Endothelial cell of umbilical vein (primary cell): ENCODE data around the gene KAT7. TPM values are rescaled to one million over a fixed set of nuclear protein-coding genes. Genes with fewer than 3 reads are reported as not detected.

Experiments used
- BruUV-seq: library from RNA; stranded (reverse); fragments of 400-500 nt; replicated peaks from 2 replicates; lab custom pipeline; 2021; lab: Mats Ljungman, UMichigan
- CTCF ChIA-PET: fragments of 300-600, 350-600 bp; sonication (Branson Sonifier 250); formaldehyde crosslinking; loops from one replicate; lab custom pipeline; 2021; ENCODE audit warnings: antibody characterized with exemption, inconsistent platforms; lab: Charles Lee
- POLR2A ChIA-PET: fragments of 300-600, 350-600 bp; sonication (Branson Sonifier 250); formaldehyde crosslinking; loops from one replicate; lab custom pipeline; 2021; ENCODE audit warnings: antibody characterized with exemption, inconsistent platforms; lab: Charles Lee
- DNase-seq: peaks from one replicate; pipeline ENCODE4 v3.0.0-alpha.2; 2011; ENCODE audit warnings: low read depth, low spot score
- FAIRE-seq: peaks from 2 replicates; lab custom pipeline; 2011; peaks lifted over from hg19 to GRCh38; lab: Jason Lieb, UNC
- H2AFZ ChIP-seq: 2 replicates; pipeline ENCODE4 v1.6.0; 2012; ENCODE audit warnings: low read depth, low read length, control low read depth, inconsistent platforms
- H3K27ac ChIP-seq: 2 replicates; pipeline ENCODE4 v1.5.1; 2011; ENCODE audit warnings: low read depth, mild to moderate bottlenecking, control low read depth, low read length, moderate library complexity; ENCODE audit not compliant: insufficient read depth
- H3K27me3 ChIP-seq, 2 experiments: 2 replicates each; pipeline versions ENCODE4 v1.6.0 to v1.6.1; 2011; ENCODE audit warnings: low read length in 2 of 2, mixed read lengths in 1 of 2; ENCODE audit not compliant: control insufficient read depth in 2 of 2, insufficient read depth in 2 of 2
- H3K36me3 ChIP-seq, 2 experiments: 2 replicates in 1 of 2; 3 replicates in 1 of 2; pipeline ENCODE4 v1.5.1; 2011; ENCODE audit warnings: low read length in 2 of 2, mild to moderate bottlenecking in 1 of 2, moderate library complexity in 1 of 2; ENCODE audit not compliant: control insufficient read depth in 2 of 2, insufficient read depth in 2 of 2; ENCODE audit errors: extremely low read depth in 1 of 2
- H3K4me1 ChIP-seq: 3 replicates; pipeline ENCODE4 v1.5.1; 2011; ENCODE audit warnings: mild to moderate bottlenecking, low read length; ENCODE audit not compliant: control insufficient read depth, insufficient read depth; ENCODE audit errors: extremely low read depth
- H3K4me2 ChIP-seq: 2 replicates; pipeline ENCODE4 v1.6.1; 2011; ENCODE audit warnings: low read length, control low read depth, mixed read lengths; ENCODE audit not compliant: insufficient read depth
- H3K4me3 ChIP-seq, 3 experiments: fragments of 200-600 bp in 1 of 3; sonication (generic), shearing (Covaris generic) in 1 of 3; replicated peaks in 1 of 3; 2 replicates each; pipeline ENCODE4 v1.5.1; 2011 to 2016; ENCODE audit warnings: control low read depth in 3 of 3, low read length in 3 of 3, mild to moderate bottlenecking in 2 of 3, inconsistent platforms in 1 of 3, low read depth in 1 of 3, moderate library complexity in 1 of 3; ENCODE audit not compliant: insufficient read depth in 1 of 3
- H3K79me2 ChIP-seq: 2 replicates; pipeline ENCODE4 v1.6.0; 2012; ENCODE audit warnings: low read length, inconsistent platforms; ENCODE audit not compliant: control insufficient read depth, insufficient read depth
- H3K9ac ChIP-seq: replicated peaks from 2 replicates; pipeline ENCODE3; 2011; ENCODE audit warnings: low read length, control low read depth; ENCODE audit not compliant: insufficient read depth; ENCODE audit errors: extremely low read depth
- H3K9me1 ChIP-seq: replicated peaks from 3 replicates; pipeline ENCODE4 v1.6.0; 2011; ENCODE audit warnings: mild to moderate bottlenecking, low read length; ENCODE audit not compliant: control insufficient read depth, insufficient read depth; ENCODE audit errors: extremely low read depth
- H3K9me3 ChIP-seq: replicated peaks from 2 replicates; pipeline ENCODE4 v1.5.1; 2012; ENCODE audit warnings: low read length, inconsistent platforms; ENCODE audit not compliant: control insufficient read depth, insufficient read depth
- H4K20me1 ChIP-seq: replicated peaks from 2 replicates; pipeline ENCODE3; 2011; ENCODE audit warnings: mild to moderate bottlenecking, low read length; ENCODE audit not compliant: control insufficient read depth, insufficient read depth; ENCODE audit errors: extremely low read depth
- EZH2 ChIP-seq: IDR thresholded peaks from 2 replicates; pipeline ENCODE4 v1.6.1; 2012; ENCODE audit warnings: borderline replicate concordance, low read depth, mild to moderate bottlenecking, moderate library complexity, low read length, inconsistent platforms; ENCODE audit not compliant: severe bottlenecking
- FOS ChIP-seq: IDR thresholded peaks from 2 replicates; pipeline ENCODE4 v1.6.1; 2011; ENCODE audit warnings: mild to moderate bottlenecking, low read length, moderate library complexity, borderline replicate concordance; ENCODE audit not compliant: insufficient read depth
- GATA2 ChIP-seq: IDR thresholded peaks from 2 replicates; pipeline ENCODE4 v1.7.0; 2011; ENCODE audit warnings: low read depth, mild to moderate bottlenecking, moderate library complexity, mixed read lengths, low read length; ENCODE audit not compliant: insufficient read length, insufficient read depth
- JUN ChIP-seq: IDR thresholded peaks from 2 replicates; pipeline ENCODE4 v1.6.1; 2011; ENCODE audit warnings: borderline replicate concordance, low read depth; ENCODE audit not compliant: insufficient read length, insufficient read depth
- MYC ChIP-seq: IDR thresholded peaks from one replicate; pipeline ENCODE4 v1.6.1; 2011; ENCODE audit warnings: mild to moderate bottlenecking, low read depth, low read length
- POLR2A ChIP-seq: IDR thresholded peaks from 2 replicates; pipeline ENCODE4 v1.6.1; 2012; ENCODE audit warnings: low read depth, mild to moderate bottlenecking, control low read depth, low read length
- POLR2AphosphoS5 ChIP-seq: IDR thresholded peaks from 2 replicates; pipeline ENCODE4 v1.6.1; 2012; ENCODE audit warnings: low read depth, mild to moderate bottlenecking, control low read depth, low read length, moderate library complexity; ENCODE audit not compliant: insufficient read depth
- dilution Hi-C: fragments of 300-500 bp; cut with MboI; formaldehyde crosslinking; loops from one replicate; pipeline ENCODE4 v1.15.0; 2019; ENCODE audit warnings: low sequenced_read_pairs; ENCODE audit not compliant: extremely low pct_ligation_motif_present
- intact Hi-C: fragments of 100-400 bp; cut with micrococcal nuclease; formaldehyde crosslinking; loops from one replicate; pipeline ENCODE4 v1.10.0; 2022
- polyA plus RNA-seq, 4 experiments: library from polyadenylated mRNA; depleted of rRNA in 3 of 4; stranded (reverse) in 3 of 4; unstranded in 1 of 4; fragments of >200 nt; gene quantifications; 2 replicates each; pipeline versions ENCODE4 v1.2.1 to v1.2.3, GENCODE V29; 2011 to 2012; ENCODE audit warnings: missing spikeins in 1 of 4
- total RNA-seq: library from RNA; stranded (reverse); gene quantifications from 2 replicates; pipeline ENCODE4 v1.2.3, GENCODE V29; 2021
- TF ChIP-seq, protein P1 (sequence below), 2 donors: IDR thresholded peaks; 1 replicate in 1 of 2; 2 replicates in 1 of 2; pipeline ENCODE4 v1.5.1; 2011; ENCODE audit warnings: low read length in 2 of 2, mild to moderate bottlenecking in 2 of 2, moderate library complexity in 2 of 2, control low read depth in 1 of 2, inconsistent platforms in 1 of 2, low read depth in 1 of 2; ENCODE audit not compliant: insufficient read depth in 1 of 2; ENCODE audit errors: extremely low read depth in 1 of 2
- TF ChIP-seq, protein P2 (sequence below): IDR thresholded peaks from 2 replicates; pipeline ENCODE4 v1.6.1; 2011; ENCODE audit not compliant: insufficient read depth, insufficient read length

KAT7 gene
- total and polyA plus RNA-seq, 2 donors (not counting 3 experiments of a cell fraction or from before 2014, with no cell fraction given) = 44.5 to 66.2 TPM

DNA sequence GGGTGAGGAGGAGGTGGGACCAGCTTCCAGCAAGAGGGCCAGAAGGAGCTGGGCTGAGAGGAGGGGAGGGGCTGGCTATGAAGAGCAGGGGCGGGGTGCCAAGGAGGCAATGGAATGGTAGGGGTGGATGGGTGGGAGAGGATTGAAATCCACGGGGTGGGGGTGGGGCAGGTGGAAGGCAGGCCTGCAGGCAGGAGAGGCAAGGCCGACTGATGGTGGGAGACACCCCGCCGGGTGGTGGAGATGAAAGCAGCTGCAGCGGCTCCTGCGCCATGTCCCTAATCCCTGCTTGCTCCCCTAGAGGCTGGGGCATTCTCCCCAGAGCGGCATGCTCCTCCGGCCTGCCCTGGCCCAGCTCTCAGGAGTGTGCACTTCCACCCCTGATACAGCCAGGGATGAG is 87.2 kb downstream of the KAT7 start:
- TF ChIP-seq JUN = no peak
- TF ChIP-seq MYC = no peak
- TF ChIP-seq EZH2 = no peak
- no peak for TF ChIP-seq GATA2
- TF ChIP-seq POLR2A = no peak
- TF ChIP-seq, protein P1, sequence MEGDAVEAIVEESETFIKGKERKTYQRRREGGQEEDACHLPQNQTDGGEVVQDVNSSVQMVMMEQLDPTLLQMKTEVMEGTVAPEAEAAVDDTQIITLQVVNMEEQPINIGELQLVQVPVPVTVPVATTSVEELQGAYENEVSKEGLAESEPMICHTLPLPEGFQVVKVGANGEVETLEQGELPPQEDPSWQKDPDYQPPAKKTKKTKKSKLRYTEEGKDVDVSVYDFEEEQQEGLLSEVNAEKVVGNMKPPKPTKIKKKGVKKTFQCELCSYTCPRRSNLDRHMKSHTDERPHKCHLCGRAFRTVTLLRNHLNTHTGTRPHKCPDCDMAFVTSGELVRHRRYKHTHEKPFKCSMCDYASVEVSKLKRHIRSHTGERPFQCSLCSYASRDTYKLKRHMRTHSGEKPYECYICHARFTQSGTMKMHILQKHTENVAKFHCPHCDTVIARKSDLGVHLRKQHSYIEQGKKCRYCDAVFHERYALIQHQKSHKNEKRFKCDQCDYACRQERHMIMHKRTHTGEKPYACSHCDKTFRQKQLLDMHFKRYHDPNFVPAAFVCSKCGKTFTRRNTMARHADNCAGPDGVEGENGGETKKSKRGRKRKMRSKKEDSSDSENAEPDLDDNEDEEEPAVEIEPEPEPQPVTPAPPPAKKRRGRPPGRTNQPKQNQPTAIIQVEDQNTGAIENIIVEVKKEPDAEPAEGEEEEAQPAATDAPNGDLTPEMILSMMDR (IDR thresholded peaks at IDR 0.05; ENCODE audit: extremely low read depth in 1 of 2, insufficient read depth in 1 of 2, low read depth in 1 of 2, low read length in 2 of 2) = no peak
- TF ChIP-seq POLR2AphosphoS5 = no peak
- TF ChIP-seq, protein P2, sequence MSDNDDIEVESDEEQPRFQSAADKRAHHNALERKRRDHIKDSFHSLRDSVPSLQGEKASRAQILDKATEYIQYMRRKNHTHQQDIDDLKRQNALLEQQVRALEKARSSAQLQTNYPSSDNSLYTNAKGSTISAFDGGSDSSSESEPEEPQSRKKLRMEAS = no peak
- no peak for TF ChIP-seq FOS
- H3K9me1 ChIP-seq = no peaks in the 10 kb centered on the region
- no peak overlapping the region for H2AFZ ChIP-seq
- no peaks in the 10 kb centered on the region for H3K9me3 ChIP-seq
- no peak overlapping the region for H3K4me3 ChIP-seq
- H3K4me2 ChIP-seq = no peak overlapping the region
- BruUV-seq = no TSS peak
- dilution Hi-C loops = no loop called here
- peaks cover 5 to 7% of the 10 kb centered on the region in 2 experiments for H3K27me3 ChIP-seq
- POLR2A ChIA-PET = no interaction called here
- no peak overlapping the region for H3K27ac ChIP-seq
- no peaks in the 10 kb centered on the region for H3K4me1 ChIP-seq
- H3K79me2 ChIP-seq = no peaks in the 10 kb centered on the region
- no peak for DNase-seq
- FAIRE-seq = no peak
- no peaks in the 10 kb centered on the region for H4K20me1 ChIP-seq
- no peaks in the 10 kb centered on the region for H3K36me3 ChIP-seq
- intact Hi-C loops = no loop called here
- no peak overlapping the region for H3K9ac ChIP-seq
- CTCF ChIA-PET = interaction anchor here (0.8 to 26.9 kb wide), 3 partner anchors 14 to 319 kb away, joined by 3 to 590 read pairs (median 8); partner anchors contain the start of gene DLX3
